Stimulated activated memory B cell treated with anti-CD40 and anti-IgM and Interleukin-4, amounts not matched to agents 10 μg/mL and 1 μg/mL and 100 μg/mL, for 72 hours (primary cell): ENCODE results near the gene P3H4.

ENCODE experiments used
- ATAC-seq: fragments of 150-1000 bp; cut with Tn5 transposase; 2 replicates; pipeline ENCODE4 v1.10.0; 2021
- H3K27ac Mint-ChIP-seq: one replicate; pipeline ENCODE4 v1.8.0; 2022; ENCODE audit warnings: mild to moderate bottlenecking, mixed read lengths
- H3K27me3 Mint-ChIP-seq: one replicate; pipeline ENCODE4 v1.8.0; 2022; ENCODE audit warnings: mixed read lengths
- H3K36me3 Mint-ChIP-seq: one replicate; pipeline ENCODE4 v1.8.0; 2022; ENCODE audit warnings: mixed read lengths
- H3K4me1 Mint-ChIP-seq: one replicate; pipeline ENCODE4 v1.8.0; 2022; ENCODE audit warnings: mixed read lengths
- H3K4me3 Mint-ChIP-seq: one replicate; pipeline ENCODE4 v1.8.0; 2022; ENCODE audit warnings: mild to moderate bottlenecking, moderate library complexity, mixed read lengths
- H3K9me3 Mint-ChIP-seq: one replicate; pipeline ENCODE4 v1.8.0; 2022; ENCODE audit warnings: mixed read lengths

P3H4 gene

GRCh38 chr17:41806685-41807445 is 4.9 kb downstream of the P3H4 start:
- peaks cover 23% of the 10 kb centered on the region for H3K27me3 Mint-ChIP-seq
- no peaks in the 10 kb centered on the region for H3K36me3 Mint-ChIP-seq
- no peaks in the 10 kb centered on the region for H3K9me3 Mint-ChIP-seq
- no peak overlapping the region for H3K4me3 Mint-ChIP-seq
- peaks cover 16% of the 10 kb centered on the region for H3K4me1 Mint-ChIP-seq
- no peak for ATAC-seq
- H3K27ac Mint-ChIP-seq = no peak overlapping the region

- Mint-ChIP-seq H3K4me1 (peaks cover 16% of the 10 kb centered on the region), H3K27ac (no peak overlapping the region), H3K4me3 (no peak overlapping the region), H3K27me3 (peaks cover 10% of the 10 kb centered on the region), H3K36me3 (no peaks in the 10 kb centered on the region), H3K9me3 (no peaks in the 10 kb centered on the region)
- peak; percentile 58 for ATAC-seq
Measured at GRCh38 chr17:41803049-41804020, 8.4 kb downstream of the P3H4 start.

GRCh38 chr17:41801374-41802271 is 10.1 kb downstream of the P3H4 start:
- H3K4me1 Mint-ChIP-seq = peaks cover 16% of the 10 kb centered on the region

GRCh38 chr17:41800601-41801373 is 11.0 kb downstream of the P3H4 start:
- no peaks in the 10 kb centered on the region for H3K36me3 Mint-ChIP-seq
- H3K4me3 Mint-ChIP-seq = no peak overlapping the region
- no peak for ATAC-seq
- H3K4me1 Mint-ChIP-seq = peaks cover 16% of the 10 kb centered on the region
- no peak overlapping the region for H3K27ac Mint-ChIP-seq
- no peaks in the 10 kb centered on the region for H3K9me3 Mint-ChIP-seq
- H3K27me3 Mint-ChIP-seq = peaks cover 10% of the 10 kb centered on the region

More at GRCh38 chr17:41801374-41802271, 10.1 kb downstream of the P3H4 start:
- Mint-ChIP-seq H3K27ac (no peak overlapping the region), H3K9me3 (no peaks in the 10 kb centered on the region), H3K4me3 (no peak overlapping the region), H3K36me3 (no peaks in the 10 kb centered on the region), H3K27me3 (peaks cover 10% of the 10 kb centered on the region)
- peak; percentile 74 for ATAC-seq

- Mint-ChIP-seq H3K9me3 (no peaks in the 10 kb centered on the region), H3K4me1 (peaks cover 16% of the 10 kb centered on the region), H3K27ac (no peak overlapping the region), H3K27me3 (peaks cover 10% of the 10 kb centered on the region), H3K36me3 (no peaks in the 10 kb centered on the region), H3K4me3 (no peak overlapping the region)
- no peak for ATAC-seq
Measured at GRCh38 chr17:41799366-41799765, 12.4 kb downstream of the P3H4 start.

GRCh38 chr17:41797377-41797776 is 14.4 kb downstream of the P3H4 start:
- Mint-ChIP-seq H3K27ac (no peak overlapping the region), H3K4me1 (peaks cover 8% of the 10 kb centered on the region), H3K4me3 (no peak overlapping the region), H3K27me3 (peaks cover 10% of the 10 kb centered on the region), H3K9me3 (no peaks in the 10 kb centered on the region), H3K36me3 (no peaks in the 10 kb centered on the region)
- no peak for ATAC-seq

GRCh38 chr17:41796121-41796895 is 15.4 kb downstream of the P3H4 start:
- H3K4me1 Mint-ChIP-seq = peaks cover 1% of the 10 kb centered on the region
- no peaks in the 10 kb centered on the region for H3K36me3 Mint-ChIP-seq
- H3K27ac Mint-ChIP-seq = no peak overlapping the region
- no peaks in the 10 kb centered on the region for H3K9me3 Mint-ChIP-seq
- peak; percentile 6 for ATAC-seq
- H3K27me3 Mint-ChIP-seq = peaks cover 3% of the 10 kb centered on the region
- H3K4me3 Mint-ChIP-seq = no peak overlapping the region

- H3K36me3 Mint-ChIP-seq = no peaks in the 10 kb centered on the region
- H3K4me1 Mint-ChIP-seq = no peaks in the 10 kb centered on the region
- ATAC-seq = no peak
Measured at GRCh38 chr17:41794540-41794975, 17.2 kb downstream of the P3H4 start.

GRCh38 chr17:41793784-41794539 is 17.8 kb downstream of the P3H4 start:
- H3K9me3 Mint-ChIP-seq = no peaks in the 10 kb centered on the region
- no peak overlapping the region for H3K27ac Mint-ChIP-seq
- no peaks in the 10 kb centered on the region for H3K27me3 Mint-ChIP-seq
- ATAC-seq = no peak
- H3K36me3 Mint-ChIP-seq = no peaks in the 10 kb centered on the region
- H3K4me1 Mint-ChIP-seq = peaks cover 3% of the 10 kb centered on the region
- H3K4me3 Mint-ChIP-seq = no peak overlapping the region

More at GRCh38 chr17:41794540-41794975, 17.2 kb downstream of the P3H4 start:
- Mint-ChIP-seq H3K4me3 (no peak overlapping the region), H3K27ac (no peak overlapping the region), H3K9me3 (no peaks in the 10 kb centered on the region), H3K27me3 (no peaks in the 10 kb centered on the region)

- H3K4me1 Mint-ChIP-seq = peaks cover 6% of the 10 kb centered on the region
- H3K27ac Mint-ChIP-seq = no peak overlapping the region
Measured at GRCh38 chr17:41792845-41793783, 18.6 kb downstream of the P3H4 start.

GRCh38 chr17:41787021-41787418 is 24.7 kb downstream of the P3H4 start:
- H3K4me1 Mint-ChIP-seq = peaks cover 35% of the 10 kb centered on the region
- no peaks in the 10 kb centered on the region for H3K36me3 Mint-ChIP-seq
- H3K9me3 Mint-ChIP-seq = no peaks in the 10 kb centered on the region
- H3K27me3 Mint-ChIP-seq = peaks cover 22% of the 10 kb centered on the region
- no peak for ATAC-seq
- H3K4me3 Mint-ChIP-seq = peak overlapping the region; percentile 64
- H3K27ac Mint-ChIP-seq = no peak overlapping the region

More at GRCh38 chr17:41792845-41793783, 18.6 kb downstream of the P3H4 start:
- no peaks in the 10 kb centered on the region for H3K9me3 Mint-ChIP-seq
- H3K27me3 Mint-ChIP-seq = no peaks in the 10 kb centered on the region
- no peaks in the 10 kb centered on the region for H3K36me3 Mint-ChIP-seq
- ATAC-seq = no peak
- no peak overlapping the region for H3K4me3 Mint-ChIP-seq
